Spinal cord (tissue), 10 donors: Measurements from ENCODE around the gene ELOVL3. TPM values are rescaled to one million over a fixed set of nuclear protein-coding genes. Genes with fewer than 3 reads are reported as not detected.

Experiments used
- DNase-seq, 6 donors: peaks; one replicate each; pipeline versions ENCODE4 v3.0.0 to v3.0.0-alpha.2; 2013 to 2015; ENCODE audit warnings: low spot score in 6 of 6, low read depth in 4 of 6
- H3K27ac ChIP-seq: one replicate; pipeline ENCODE4 v1.5.1; 2013; ENCODE audit warnings: low read depth, low read length, control low read depth
- H3K27me3 ChIP-seq: one replicate; pipeline ENCODE4 v1.6.1; 2013; ENCODE audit warnings: low read length; ENCODE audit not compliant: control insufficient read depth, insufficient read depth
- H3K36me3 ChIP-seq: one replicate; pipeline ENCODE4 v1.6.1; 2013; ENCODE audit warnings: low read length; ENCODE audit not compliant: control insufficient read depth, insufficient read depth
- H3K4me1 ChIP-seq: one replicate; pipeline ENCODE4 v1.6.1; 2013; ENCODE audit warnings: low read length; ENCODE audit not compliant: control insufficient read depth, insufficient read depth
- H3K4me3 ChIP-seq: one replicate; pipeline ENCODE4 v1.5.1; 2013; ENCODE audit warnings: low read depth, low read length, control low read depth
- H3K9me3 ChIP-seq: one replicate; pipeline ENCODE4 v1.6.1; 2013; ENCODE audit warnings: low read length; ENCODE audit not compliant: control insufficient read depth, insufficient read depth
- WGBS: methylation state at CpG from one replicate; pipeline ENCODE4 v1.1.5; 2013; ENCODE audit warnings: missing lambda C conversion rate; ENCODE audit not compliant: insufficient coverage; 5-methylcytosine and 5-hydroxymethylcytosine counted together
- polyA plus RNA-seq, 2 donors: library from polyadenylated mRNA; unstranded; fragments of 120-200 nt; gene quantifications; one replicate each; pipeline ENCODE4 v1.2.1, GENCODE V29; 2013; ENCODE audit not compliant: insufficient read length in 2 of 2
- total RNA-seq, 2 donors: library from RNA; depleted of rRNA in 1 of 2; stranded (reverse); fragments of 120-200 nt in 1 of 2; fragments of >200 nt in 1 of 2; gene quantifications; one replicate each; pipeline versions ENCODE4 v1.2.3 to v1.2.4, GENCODE V29; 2013 to 2014
- donor health status: healthy.

ELOVL3 gene
- total and polyA plus RNA-seq, 4 donors: 0.40 to 0.50 (median 0.42) TPM; not detected in 1

- Histone ChIP-seq H3K27ac (no peak overlapping the region), H3K4me1 (peaks cover 18% of the 10 kb centered on the region), H3K9me3 (no peaks in the 10 kb centered on the region), H3K4me3 (no peak overlapping the region), H3K27me3 (peaks cover 87% of the 10 kb centered on the region), H3K36me3 (no peaks in the 10 kb centered on the region)
- no peak for DNase-seq
- no CpG with 5 or more reads among the region's 1 CpG for WGBS
Observed at GRCh38 chr10:102235598-102235920, 9.5 kb downstream of the ELOVL3 start.

- Histone ChIP-seq H3K27me3 (peaks cover 88% of the 10 kb centered on the region), H3K4me1 (peaks cover 19% of the 10 kb centered on the region), H3K27ac (no peak overlapping the region), H3K4me3 (no peak overlapping the region), H3K9me3 (no peaks in the 10 kb centered on the region), H3K36me3 (no peaks in the 10 kb centered on the region)
- DNase-seq: no peak
- 46% methylated on average over 7 of the region's 8 CpGs for WGBS
Observed at GRCh38 chr10:102236006-102236405, 9.9 kb downstream of the ELOVL3 start.

GRCh38 chr10:102237711-102238252 lies 11.7 kb downstream of the ELOVL3 start:
- no peaks in the 10 kb centered on the region for H3K9me3 ChIP-seq
- H3K4me3 ChIP-seq: no peak overlapping the region
- H3K4me1 ChIP-seq: peaks cover 22% of the 10 kb centered on the region
- no peak overlapping the region for H3K27ac ChIP-seq
- no CpG with 5 or more reads among the region's 4 CpGs for WGBS
- peaks cover 81% of the 10 kb centered on the region for H3K27me3 ChIP-seq
- H3K36me3 ChIP-seq: no peaks in the 10 kb centered on the region
- DNase-seq: no peak

GRCh38 chr10:102240467-102241031 lies 14.4 kb downstream of the ELOVL3 start:
- no peaks in the 10 kb centered on the region for H3K9me3 ChIP-seq
- H3K27me3 ChIP-seq: peaks cover 64% of the 10 kb centered on the region
- no peaks in the 10 kb centered on the region for H3K36me3 ChIP-seq
- no peak overlapping the region for H3K27ac ChIP-seq
- peaks cover 29% of the 10 kb centered on the region for H3K4me1 ChIP-seq
- H3K4me3 ChIP-seq: peak overlapping the region; percentile 50
- WGBS: 9% methylated on average over 39 of the region's 39 CpGs
- DNase-seq: no peak

GRCh38 chr10:102241032-102241443 lies 14.9 kb downstream of the ELOVL3 start:
- Histone ChIP-seq H3K27ac (no peak overlapping the region), H3K27me3 (peaks cover 59% of the 10 kb centered on the region), H3K36me3 (no peaks in the 10 kb centered on the region)

GRCh38 chr10:102241444-102242117 lies 15.5 kb downstream of the ELOVL3 start, which contains the start of gene PITX3:
PITX3 (minus strand) TSS chr10:102241512; CDS start chr10:102232080, 9,432 bp downstream.
- Histone ChIP-seq H3K4me1 (peaks cover 29% of the 10 kb centered on the region), H3K4me3 (peak within 1 kb of the TSS; percentile 50), H3K9me3 (no peaks in the 10 kb centered on the region), H3K27me3 (peaks cover 54% of the 10 kb centered on the region), H3K27ac (no peak within 1 kb of the TSS), H3K36me3 (no peaks in the 10 kb centered on the region)
- under 1% methylated on average over 57 of the region's 57 CpGs for WGBS
- DNase-seq: peak; percentile 58 to 96 (median 76)

More at GRCh38 chr10:102241032-102241443, 14.9 kb downstream of the ELOVL3 start:
- Histone ChIP-seq H3K4me1 (peaks cover 29% of the 10 kb centered on the region), H3K4me3 (peak overlapping the region; percentile 50), H3K9me3 (no peaks in the 10 kb centered on the region)
- under 1% methylated on average over 20 of the region's 20 CpGs for WGBS
- DNase-seq: peak in 2 of 6 donors; percentile 12 to 21

- DNase-seq: no peak
- Histone ChIP-seq H3K27ac (no peak overlapping the region), H3K9me3 (no peaks in the 10 kb centered on the region), H3K4me3 (peak overlapping the region; percentile 50), H3K27me3 (peaks cover 48% of the 10 kb centered on the region), H3K36me3 (no peaks in the 10 kb centered on the region), H3K4me1 (peaks cover 29% of the 10 kb centered on the region)
- WGBS: 18% methylated on average over 7 of the region's 7 CpGs
Observed at GRCh38 chr10:102242118-102242485, 16.0 kb downstream of the ELOVL3 start.

- peaks cover 37% of the 10 kb centered on the region for H3K27me3 ChIP-seq
- H3K4me1 ChIP-seq: peaks cover 29% of the 10 kb centered on the region
- DNase-seq: no peak
- H3K27ac ChIP-seq: no peak overlapping the region
- no peaks in the 10 kb centered on the region for H3K9me3 ChIP-seq
- no CpG with 5 or more reads among the region's 2 CpGs for WGBS
- H3K36me3 ChIP-seq: no peaks in the 10 kb centered on the region
- no peak overlapping the region for H3K4me3 ChIP-seq
Observed at GRCh38 chr10:102243309-102243708, 17.2 kb downstream of the ELOVL3 start.

- peak; percentile 95 to 100 (median 99) for DNase-seq
- H3K27ac ChIP-seq: peak within 1 kb of the TSS; percentile 95
- H3K9me3 ChIP-seq: no peaks in the 10 kb centered on the region
- H3K4me3 ChIP-seq: peak within 1 kb of the TSS; percentile 99
- H3K4me1 ChIP-seq: peaks cover 31% of the 10 kb centered on the region
- under 1% methylated on average over 47 of the region's 47 CpGs for WGBS
- H3K36me3 ChIP-seq: peaks cover 5% of the 10 kb centered on the region
- peaks cover 17% of the 10 kb centered on the region for H3K27me3 ChIP-seq
Observed at GRCh38 chr10:102245082-102245931, 19.2 kb downstream of the ELOVL3 start, which contains the start of gene GBF1. GBF1 (plus strand) TSS chr10:102245532; CDS start chr10:102258939, 13,407 bp downstream.
